SK-N-SH treated with all-trans-retinoic acid at 6 μM for 48 hours (cell line): ENCODE results near the gene TMEM59L.

Experiments used
- ARNTL ChIP-seq: fragments of 450-650 bp; formaldehyde crosslinking; IDR thresholded peaks from 2 replicates; pipeline ENCODE4 v1.5.0; 2020; ENCODE audit warnings: low read depth, mild to moderate bottlenecking, moderate library complexity, borderline replicate concordance
- CREB5 ChIP-seq: fragments of 250-450 bp; sonication (Bioruptor Pico); IDR thresholded peaks from 2 replicates; pipeline ENCODE4 v1.5.1; 2020; ENCODE audit warnings: low read depth, mild to moderate bottlenecking, moderate library complexity
- CSDC2 ChIP-seq: fragments of 250-450 bp; sonication (Bioruptor Pico); IDR thresholded peaks from 2 replicates; pipeline ENCODE4 v1.5.0; 2020; ENCODE audit warnings: mild to moderate bottlenecking, moderate library complexity
- CSRNP3 ChIP-seq: fragments of 250-450 bp; sonication (Bioruptor Pico); IDR thresholded peaks from 2 replicates; pipeline ENCODE4 v1.5.1; 2021; ENCODE audit warnings: mild to moderate bottlenecking, moderate library complexity
- ESRRG ChIP-seq: fragments of 250-450 bp; sonication (Bioruptor Pico); IDR thresholded peaks from 2 replicates; pipeline ENCODE4 v1.6.1; 2021; ENCODE audit warnings: mild to moderate bottlenecking
- PATZ1 ChIP-seq: fragments of 250-450 bp; sonication (Bioruptor Pico); IDR thresholded peaks from 2 replicates; pipeline ENCODE4 v1.8.0; 2020; ENCODE audit warnings: mild to moderate bottlenecking, moderate library complexity, borderline replicate concordance
- RARB ChIP-seq: fragments of 250-450 bp; sonication (Bioruptor Pico); IDR thresholded peaks from 2 replicates; pipeline ENCODE4 v1.8.0; 2021; ENCODE audit warnings: mild to moderate bottlenecking, moderate library complexity
- TOX ChIP-seq: fragments of 250-450 bp; sonication (Bioruptor Pico); IDR thresholded peaks from 2 replicates; pipeline ENCODE4 v1.8.0; 2021; ENCODE audit warnings: mild to moderate bottlenecking, moderate library complexity, borderline replicate concordance
- ZNF70 ChIP-seq: fragments of 450-650 bp; formaldehyde crosslinking; IDR thresholded peaks from 2 replicates; pipeline ENCODE4 v1.5.0; 2020; ENCODE audit warnings: mild to moderate bottlenecking, moderate library complexity

GRCh38 chr19:18645035-18645511 lies 32.4 kb downstream of the TMEM59L start:
- TF ChIP-seq CSDC2 (CRISPR knock-in tag): no peak
- no peak for TF ChIP-seq ARNTL
- no peak for TF ChIP-seq TOX (CRISPR knock-in tag)
- no peak for TF ChIP-seq CSRNP3
- TF ChIP-seq ESRRG (CRISPR knock-in tag): no peak
- TF ChIP-seq ZNF70: no peak
- TF ChIP-seq PATZ1 (CRISPR knock-in tag): no peak
- TF ChIP-seq CREB5 (CRISPR knock-in tag): no peak
- no peak for TF ChIP-seq RARB (CRISPR knock-in tag)
